Common myeloid progenitor, CD34-positive (primary cell): ENCODE results near the gene RHBDF1.
A peak's percentile ranks its signal among the peaks of the same experiment; 100 is the strongest.

Experiments
- CTCF ChIA-PET: fragments of 350-600 bp; sonication (Branson Sonifier 250); formaldehyde crosslinking; loops from one replicate; lab custom pipeline; 2021; ENCODE audit warnings: antibody characterized with exemption; lab: Charles Lee
- POLR2A ChIA-PET: fragments of 350-600 bp; sonication (Branson Sonifier 250); formaldehyde crosslinking; loops from one replicate; lab custom pipeline; 2021; ENCODE audit warnings: antibody characterized with exemption; lab: Charles Lee
- DNase-seq, 3 donors: peaks; one replicate each; pipeline versions ENCODE4 v3.0.0 to v3.0.0-alpha.2; 2013
- H3K27ac ChIP-seq, 2 experiments: 1 replicate in 1 of 2; 2 replicates in 1 of 2; pipeline ENCODE4 v1.7.0; 2013; ENCODE audit warnings: inconsistent platforms in 2 of 2, low read length in 2 of 2, mild to moderate bottlenecking in 2 of 2, low read depth in 1 of 2, moderate library complexity in 1 of 2; ENCODE audit not compliant: severe bottlenecking in 2 of 2, insufficient read depth in 1 of 2, poor library complexity in 1 of 2
- H3K27me3 ChIP-seq, 5 experiments: replicated peaks in 2 of 5; 1 replicate in 3 of 5; 2 replicates in 2 of 5; pipeline versions ENCODE4 v1.6.1 to v1.7.0; 2013; ENCODE audit warnings: low read length in 4 of 5, mild to moderate bottlenecking in 2 of 5, moderate library complexity in 2 of 5, inconsistent platforms in 1 of 5; ENCODE audit not compliant: insufficient read depth in 5 of 5, control insufficient read depth in 4 of 5
- H3K36me3 ChIP-seq, 4 experiments: 1 replicate in 2 of 4; 2 replicates in 2 of 4; pipeline versions ENCODE4 v1.6.1 to v1.7.0; 2013; ENCODE audit warnings: low read length in 3 of 4, control low read depth in 1 of 4, mild to moderate bottlenecking in 1 of 4; ENCODE audit not compliant: control insufficient read depth in 4 of 4, insufficient read depth in 4 of 4
- H3K4me1 ChIP-seq, 4 experiments: 1 replicate in 3 of 4; 2 replicates in 1 of 4; pipeline versions ENCODE4 v1.6.1 to v1.7.1; 2013; ENCODE audit warnings: low read length in 3 of 4, mild to moderate bottlenecking in 3 of 4, control low read depth in 1 of 4, inconsistent platforms in 1 of 4, moderate library complexity in 1 of 4; ENCODE audit not compliant: control insufficient read depth in 4 of 4, insufficient read depth in 4 of 4; ENCODE audit errors: control extremely low read depth in 1 of 4
- H3K4me3 ChIP-seq, 7 experiments: 1 replicate in 4 of 7; 2 replicates in 3 of 7; pipeline versions ENCODE4 v1.5.1 to v1.7.0; 2013; ENCODE audit warnings: mild to moderate bottlenecking in 7 of 7, low read length in 6 of 7, moderate library complexity in 6 of 7, inconsistent platforms in 2 of 7, low read depth in 2 of 7, control low read depth in 1 of 7; ENCODE audit not compliant: insufficient read depth in 4 of 7, control insufficient read depth in 1 of 7; ENCODE audit errors: extremely low read depth in 1 of 7
- H3K9me3 ChIP-seq, 5 experiments: 1 replicate in 4 of 5; 2 replicates in 1 of 5; pipeline versions ENCODE4 v1.6.1 to v1.7.1; 2013; ENCODE audit warnings: low read length in 4 of 5, mild to moderate bottlenecking in 2 of 5, inconsistent platforms in 1 of 5, low read depth in 1 of 5, moderate library complexity in 1 of 5; ENCODE audit not compliant: control insufficient read depth in 4 of 5, insufficient read depth in 2 of 5; ENCODE audit errors: control extremely low read depth in 1 of 5
- WGBS: methylation state at CpG from one replicate; pipeline ENCODE4 v1.1.5; 2013; ENCODE audit not compliant: insufficient coverage; 5-methylcytosine and 5-hydroxymethylcytosine counted together

RHBDF1 gene

DNA sequence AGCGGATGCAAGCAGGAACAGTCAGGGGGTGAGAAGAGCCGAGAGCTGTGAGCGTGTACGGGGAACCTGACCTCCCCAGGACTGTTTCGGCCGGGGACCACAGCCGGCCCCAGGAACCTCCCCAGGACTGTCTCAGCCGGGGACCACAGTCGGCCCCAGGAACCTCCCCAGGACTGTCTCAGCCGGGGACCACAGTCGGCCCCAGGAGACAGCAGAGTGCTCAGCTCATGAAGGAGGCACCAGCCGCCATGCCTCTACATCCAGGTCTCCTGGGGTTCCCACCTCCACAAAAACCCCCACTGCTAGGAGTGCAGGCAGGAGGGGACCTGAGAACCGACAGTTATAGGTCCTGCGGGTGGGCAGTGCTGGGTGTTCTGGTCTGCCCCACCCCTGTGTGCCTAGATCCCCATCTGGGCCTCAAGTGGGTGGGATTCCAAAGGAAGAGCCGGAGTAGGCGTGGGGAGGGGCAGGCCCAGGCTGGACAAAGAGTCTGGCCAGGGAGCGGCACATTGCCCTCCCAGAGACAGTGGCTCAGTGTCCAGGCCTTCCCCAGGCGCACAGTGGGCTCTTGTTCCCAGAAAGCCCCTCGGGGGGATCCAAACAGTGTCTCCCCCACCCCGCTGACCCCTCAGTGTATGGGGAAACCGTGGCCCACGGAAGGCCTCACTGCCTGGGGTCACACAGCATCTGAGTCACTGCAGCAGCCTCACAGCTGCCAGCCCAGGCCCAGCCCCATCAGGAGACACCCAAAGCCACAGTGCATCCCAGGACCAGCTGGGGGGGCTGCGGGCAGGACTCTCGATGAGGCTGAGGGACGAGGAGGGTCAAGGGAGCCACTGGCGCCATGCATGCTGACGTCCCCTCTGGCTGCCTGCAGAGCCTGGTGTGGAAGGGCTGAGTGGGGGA lies 4.3 kb downstream of the RHBDF1 start:
- ChIA-PET POLR2A (interaction anchor here (0.7 kb wide), 1 partner anchor 23 kb away, joined by 3 read pairs; no protein-coding TSS in a partner anchor), CTCF (interaction anchor here (0.8 to 19.8 kb wide), 7 partner anchors 10 to 116 kb away, joined by 3 to 643 read pairs (median 4); no protein-coding TSS in a partner anchor)
- H3K27me3 ChIP-seq = peaks cover 0 to 17% (median 0%) of the 10 kb centered on the region in 5 experiments
- peaks cover 0 to 8% (median 0%) of the 10 kb centered on the region in 4 experiments for H3K36me3 ChIP-seq
- no peak overlapping the region for H3K27ac ChIP-seq
- no peak for DNase-seq
- H3K9me3 ChIP-seq = no peaks in the 10 kb centered on the region
- 98% methylated on average over 19 of the region's 27 CpGs for WGBS
- H3K4me3 ChIP-seq = no peak overlapping the region
- H3K4me1 ChIP-seq = peaks cover 0 to 20% (median 19%) of the 10 kb centered on the region in 4 experiments

DNA sequence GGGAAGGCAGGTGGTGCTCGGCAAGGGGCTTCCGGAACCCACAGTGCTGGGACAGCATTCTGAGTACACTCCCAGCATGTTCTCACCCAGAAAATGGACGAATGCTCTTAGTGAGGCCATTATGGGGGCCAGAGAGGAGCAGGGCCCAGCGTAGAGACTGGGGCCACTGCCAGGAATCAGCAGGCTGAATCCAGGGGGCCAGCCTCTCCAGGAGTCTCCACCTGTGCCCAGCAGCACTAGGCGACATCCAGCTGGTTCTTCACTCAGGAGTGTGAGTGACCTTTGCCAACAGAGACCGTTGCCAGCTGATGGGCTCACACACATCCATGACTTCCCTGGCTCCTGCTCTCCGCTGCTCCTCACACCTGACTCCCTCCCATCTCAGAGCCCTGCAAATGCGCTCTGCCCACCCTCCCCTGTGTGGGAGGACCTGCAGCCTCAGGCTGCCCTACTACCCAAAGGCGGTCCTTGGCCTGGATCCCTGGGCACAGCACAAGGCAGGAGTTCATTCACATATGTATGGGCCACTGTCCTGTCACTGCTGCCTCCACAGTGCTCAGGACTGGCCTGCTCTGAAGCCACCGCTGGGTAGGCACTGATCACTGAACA lies 5.1 kb downstream of the RHBDF1 start:
- POLR2A ChIA-PET = interaction anchor here (0.7 kb wide), 1 partner anchor 24 kb away, joined by 3 read pairs; no protein-coding TSS in a partner anchor
- CTCF ChIA-PET = interaction anchor here (1.0 to 19.8 kb wide), 6 partner anchors 7 to 51 kb away, joined by 3 to 643 read pairs (median 26); no protein-coding TSS in a partner anchor
- H3K4me1 ChIP-seq = peaks cover 0 to 14% (median 13%) of the 10 kb centered on the region in 4 experiments
- H3K36me3 ChIP-seq = peaks cover 0 to 11% (median 0%) of the 10 kb centered on the region in 4 experiments
- peaks cover 0 to 11% (median 0%) of the 10 kb centered on the region in 5 experiments for H3K27me3 ChIP-seq
- H3K27ac ChIP-seq = no peak overlapping the region
- no peak overlapping the region for H3K4me3 ChIP-seq
- DNase-seq = no peak
- WGBS = 100% methylated on average over 9 of the region's 10 CpGs
- H3K9me3 ChIP-seq = no peaks in the 10 kb centered on the region

DNA sequence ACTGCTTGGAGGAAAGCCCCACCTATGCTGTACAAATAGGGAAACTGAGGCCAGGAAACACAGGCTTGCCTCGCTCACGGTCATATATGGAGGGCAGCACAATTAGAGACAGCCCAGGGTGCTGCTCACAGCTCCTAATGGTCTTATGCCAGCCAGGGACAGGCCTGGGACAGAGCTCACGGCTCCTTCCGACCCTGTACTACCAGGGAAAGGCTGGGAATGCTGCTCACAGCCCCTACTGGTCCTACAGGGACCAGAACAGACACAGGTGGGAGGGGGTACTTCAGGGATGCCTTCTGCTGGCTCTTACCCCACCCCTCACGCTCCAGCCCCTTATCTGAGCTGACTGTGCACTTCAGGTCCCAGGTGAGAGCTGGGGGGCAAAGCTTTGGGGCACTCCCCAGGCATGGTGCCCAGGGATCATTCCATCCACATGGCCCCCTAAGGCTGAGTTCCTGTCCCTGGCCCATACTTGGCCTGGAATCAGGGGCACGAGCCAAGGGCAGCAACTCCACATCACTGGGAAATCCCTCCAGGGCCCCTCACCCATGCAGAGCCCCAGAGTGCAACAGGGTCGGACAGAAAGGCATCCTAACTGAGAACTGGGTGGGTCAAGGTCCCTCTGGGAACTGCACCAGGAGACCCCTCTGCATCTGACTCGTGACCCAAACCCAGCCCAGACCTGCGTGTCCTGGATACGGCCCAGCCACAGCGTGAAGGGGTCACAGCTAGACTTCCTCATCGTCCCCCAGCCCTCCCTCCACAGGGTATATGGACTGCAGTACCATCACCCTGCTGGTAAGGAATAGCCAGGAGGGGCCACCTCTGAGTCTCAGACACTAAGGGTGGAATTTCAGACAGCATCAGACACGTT lies 5.9 kb downstream of the RHBDF1 start:
- 96% methylated on average over 12 of the region's 13 CpGs for whole genome bisulfite sequencing
- Histone ChIP-seq H3K27me3 (peaks cover 0 to 7% (median 0%) of the 10 kb centered on the region in 5 experiments), H3K9me3 (no peaks in the 10 kb centered on the region), H3K36me3 (peaks cover 0 to 14% (median 0%) of the 10 kb centered on the region in 4 experiments), H3K4me3 (no peak overlapping the region), H3K4me1 (peaks cover 0 to 10% (median 8%) of the 10 kb centered on the region in 4 experiments), H3K27ac (no peak overlapping the region)
- ChIA-PET CTCF (interaction anchor here (0.8 to 19.8 kb wide), 17 partner anchors 8 to 126 kb away, joined by 3 to 643 read pairs (median 7); partner anchors contain the start of genes MPG, POLR3K and SNRNP25), POLR2A (interaction anchor here (1.1 to 2.2 kb wide), 3 partner anchors 18 to 30 kb away, joined by 5 to 12 read pairs (median 7); no protein-coding TSS in a partner anchor)
- DNase-seq = no peak

DNA sequence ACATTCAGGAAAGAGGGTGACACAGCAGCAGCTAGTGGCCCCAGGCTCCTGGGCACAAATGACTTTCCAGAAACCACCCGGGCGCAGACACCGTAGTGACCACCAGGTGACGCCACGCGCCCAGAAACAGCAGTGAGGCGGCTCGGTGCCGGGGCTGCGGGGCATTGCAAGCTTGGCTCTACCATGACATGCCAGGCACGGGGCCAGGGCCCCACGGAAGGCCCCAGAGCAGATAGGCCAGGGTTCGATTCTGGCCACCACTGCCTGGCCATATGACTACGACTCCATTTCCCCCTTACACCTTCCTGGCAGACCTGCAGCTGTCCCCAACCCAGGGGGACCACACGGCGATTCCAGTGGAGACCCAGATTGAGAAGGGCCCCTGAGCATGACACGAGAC lies 6.7 kb downstream of the RHBDF1 start:
- Histone ChIP-seq H3K9me3 (no peaks in the 10 kb centered on the region), H3K27me3 (no peaks in the 10 kb centered on the region), H3K4me1 (peaks cover 0 to 10% (median 7%) of the 10 kb centered on the region in 4 experiments), H3K27ac (no peak overlapping the region), H3K36me3 (peaks cover 0 to 16% (median 0%) of the 10 kb centered on the region in 4 experiments), H3K4me3 (no peak overlapping the region)
- WGBS = 20% methylated on average over 13 of the region's 17 CpGs
- CTCF ChIA-PET = interaction anchor here (0.6 to 19.8 kb wide), 22 partner anchors 9 to 289 kb away, joined by 3 to 643 read pairs (median 5); partner anchors contain the start of genes MPG, POLR3K and SNRNP25
- peak; percentile 77 to 87 (median 83) for DNase-seq
- POLR2A ChIA-PET = interaction anchor here (1.1 to 2.2 kb wide), 3 partner anchors 19 to 31 kb away, joined by 5 to 12 read pairs (median 7); no protein-coding TSS in a partner anchor

DNA sequence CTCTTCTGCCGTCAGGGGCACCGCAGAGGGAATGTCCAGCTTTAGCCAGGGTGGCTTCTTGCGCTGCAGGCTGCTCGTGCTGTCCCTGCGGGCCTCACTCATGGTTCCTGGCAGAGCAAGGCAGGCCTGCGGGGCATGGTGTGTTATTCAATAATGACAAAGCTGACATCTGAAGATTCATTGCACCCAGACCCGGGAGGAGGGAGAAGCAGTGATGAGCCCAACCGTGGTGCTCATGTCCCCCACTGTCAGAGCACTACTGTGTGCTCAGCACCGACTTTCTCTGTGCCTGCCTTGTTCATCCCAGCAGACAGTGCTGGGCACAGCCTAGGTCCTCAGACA lies 7.5 kb downstream of the RHBDF1 start:
- no peak overlapping the region for H3K27ac ChIP-seq
- ChIA-PET CTCF (interaction anchor here (0.7 to 19.8 kb wide), 20 partner anchors 7 to 300 kb away, joined by 3 to 643 read pairs (median 4); partner anchors contain the start of genes POLR3K, RHBDF1 and SNRNP25), POLR2A (interaction anchor here (2.2 kb wide), 1 partner anchor 32 kb away, joined by 12 read pairs; no protein-coding TSS in a partner anchor)
- H3K36me3 ChIP-seq = peaks cover 0 to 21% (median 0%) of the 10 kb centered on the region in 4 experiments
- H3K9me3 ChIP-seq = no peaks in the 10 kb centered on the region
- no peaks in the 10 kb centered on the region for H3K27me3 ChIP-seq
- H3K4me3 ChIP-seq = no peak overlapping the region
- peaks cover 0 to 10% (median 7%) of the 10 kb centered on the region in 4 experiments for H3K4me1 ChIP-seq
- WGBS = 90% methylated on average over 9 of the region's 9 CpGs
- DNase-seq = no peak
